ENCODE data around the gene CTDSP1.

DNA sequence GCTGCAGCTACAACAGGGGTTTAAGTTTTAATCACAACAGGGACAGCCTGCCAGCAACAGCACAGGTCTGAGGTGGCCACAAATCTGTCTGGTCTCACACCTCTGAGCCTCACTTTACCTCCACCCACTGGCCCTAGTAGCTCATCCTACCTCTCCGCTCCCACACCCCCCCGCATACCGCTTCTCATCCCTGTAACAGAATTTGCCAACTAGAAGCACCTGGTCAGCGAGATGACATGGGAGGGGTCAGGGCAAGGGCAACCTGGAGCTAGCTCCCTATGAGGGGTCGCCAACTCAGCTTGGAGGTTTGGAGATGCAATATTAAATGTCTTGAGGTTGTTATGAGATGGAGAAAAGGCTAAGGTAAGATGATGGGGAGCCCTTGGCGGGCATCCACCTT, 35.5 kb upstream of the CTDSP1 start:
- TF ChIP-seq POLR2A (IDR thresholded peaks at IDR 0.05; ENCODE audit: low read length) (no peak), GATA1 (IDR thresholded peaks at IDR 0.05; ENCODE audit: low read depth, low read length) (no peak)

Data from erythroblast (primary cell).